Adrenal gland (tissue), 12 donors: ENCODE measurements around the gene COL16A1. TPM values are rescaled to one million over a fixed set of nuclear protein-coding genes. Genes with fewer than 3 reads are reported as not detected.
A peak's percentile ranks its signal among the peaks of the same experiment; 100 is the strongest.

Source experiments
- DNase-seq, 7 donors: peaks; one replicate each; pipeline ENCODE4 v3.0.0-alpha.2; 2019 to 2020
- H3K27ac ChIP-seq, 5 donors: fragments of 200-600 bp; sonication (generic) in 4 of 5; 1 replicate in 3 of 5; 2 replicates in 2 of 5; pipeline versions ENCODE4 v1.5.1 to v1.8.0; 2016 to 2020; ENCODE audit warnings: mild to moderate bottlenecking in 1 of 5
- H3K27me3 ChIP-seq: fragments of 200-600 bp; 2 replicates; pipeline ENCODE4 v1.8.0; 2021
- H3K36me3 ChIP-seq, 2 donors: fragments of 200-600 bp; replicated peaks in 1 of 2; 1 replicate in 1 of 2; 2 replicates in 1 of 2; pipeline versions ENCODE4 v1.5.1 to v1.8.0; 2018 to 2022
- H3K4me1 ChIP-seq, 2 donors: fragments of 200-600 bp; replicated peaks in 1 of 2; 1 replicate in 1 of 2; 2 replicates in 1 of 2; pipeline versions ENCODE4 v1.5.1 to v1.8.0; 2018 to 2021
- H3K4me3 ChIP-seq, 4 donors: fragments of 200-600 bp; sonication (generic) in 3 of 4; one replicate each; pipeline ENCODE4 v1.5.1; 2016 to 2018
- H3K9me3 ChIP-seq, 3 donors: fragments of 200-600 bp; sonication (generic) in 1 of 3; replicated peaks in 1 of 3; 1 replicate in 2 of 3; 2 replicates in 1 of 3; pipeline versions ENCODE4 v1.5.1 to v1.8.0; 2016 to 2021
- CTCF ChIP-seq, 6 experiments: fragments of 450-650 bp in 4 of 6; fragments of 200-600 bp in 2 of 6; sonication (generic) in 1 of 6; IDR thresholded peaks; 1 replicate in 5 of 6; 2 replicates in 1 of 6; pipeline versions ENCODE4 v1.5.1 to v1.8.0; 2016 to 2021; ENCODE audit warnings: antibody characterized with exemption in 6 of 6, mild to moderate bottlenecking in 2 of 6, moderate library complexity in 1 of 6
- POLR2A ChIP-seq, 2 donors: fragments of 450-650 bp; IDR thresholded peaks; one replicate each; pipeline ENCODE4 v1.6.1; 2017; ENCODE audit warnings: antibody characterized with exemption in 2 of 2, mild to moderate bottlenecking in 2 of 2, moderate library complexity in 1 of 2
- WGBS, 4 donors: extraction: QIAGEN DNeasy Blood & Tissue Kit in 2 of 4; methylation state at CpG; one replicate each; pipeline versions ENCODE4 v1.1.5 to v1.1.7; 2013 to 2017; 5-methylcytosine and 5-hydroxymethylcytosine counted together
- intact Hi-C, 2 donors: fragments of 100-400 bp; cut with DNase I; formaldehyde crosslinking; loops; one replicate each; pipeline versions ENCODE4 v1.14.1 to v1.15.0; 2022 to 2023
- polyA plus RNA-seq, 3 donors: library from polyadenylated mRNA; stranded (reverse); fragments of 200-250 nt in 2 of 3; fragments of 350-450 nt in 1 of 3; fragmentation: Illumina TruSeq in 1 of 3; extraction: RNeasy Lipid Tissue Mini Kit (QIAGEN cat#74804) in 1 of 3; gene quantifications; one replicate each; pipeline ENCODE4 v1.2.3, GENCODE V29; 2013 to 2014
- total RNA-seq, 9 donors: library from RNA; depleted of rRNA in 4 of 9; stranded (reverse); fragments of >200 nt in 4 of 9; fragments of 120-200 nt in 1 of 9; fragmentation: NEBNext Ultra II Directional in 1 of 9; extraction: Animal tissue kit (Norgen Biotek cat#: 25700) in 1 of 9; gene quantifications; one replicate each; pipeline versions ENCODE4 v1.1.0 to v1.2.4, GENCODE V29; 2013 to 2023
- donor health status: healthy with polysubstance abuse.
- donor health status: Bipolar disorder and iron deficiency.
- donor health status: DM: yes; HTN: yes; CAD: no.
- donor health status: DM: no; HTN: no; CAD: no.
- donor health status: DM: no; HTN: no; CAD: no.
- donor health status: DM: yes; HTN: yes; CAD: no.

Gene COL16A1
- total and polyA plus RNA-seq, 12 donors = 6.1 to 129 (median 26.9) TPM

GRCh38 chr1:31683997-31684396 lies 19.8 kb downstream of the COL16A1 start:
- peak in 4 of 6 experiments; percentile 12 to 43 (median 22) for TF ChIP-seq CTCF (IDR thresholded peaks at IDR 0.05)
- no peak for TF ChIP-seq POLR2A (IDR thresholded peaks at IDR 0.05)
- 57 to 81% (median 66%) methylated on average over 2 to 11 of the region's 11 CpGs for WGBS, 4 donors
- no peaks in the 10 kb centered on the region for H3K36me3 ChIP-seq

GRCh38 chr1:31681415-31681814 lies 22.4 kb downstream of the COL16A1 start:
- 78 to 90% (median 82%) methylated on average over 9 of the region's 9 CpGs for WGBS, 4 donors
- no peaks in the 10 kb centered on the region for H3K27me3 ChIP-seq
- no peaks in the 10 kb centered on the region for H3K36me3 ChIP-seq
- no peaks in the 10 kb centered on the region for H3K4me1 ChIP-seq
- intact Hi-C loops = no loop called here
- TF ChIP-seq CTCF (IDR thresholded peaks at IDR 0.05) = no peak
- no peak for TF ChIP-seq POLR2A (IDR thresholded peaks at IDR 0.05)
- no peak overlapping the region for H3K4me3 ChIP-seq
- H3K9me3 ChIP-seq = no peaks in the 10 kb centered on the region
- no peak for DNase-seq
- H3K27ac ChIP-seq = no peak overlapping the region

More at GRCh38 chr1:31683997-31684396, 19.8 kb downstream of the COL16A1 start:
- H3K27me3 ChIP-seq = no peaks in the 10 kb centered on the region
- peak in 1 of 7 donors; percentile 35 for DNase-seq
- H3K4me1 ChIP-seq = no peaks in the 10 kb centered on the region
- intact Hi-C loops = no loop called here
- no peaks in the 10 kb centered on the region for H3K9me3 ChIP-seq
- H3K27ac ChIP-seq = no peak overlapping the region
- no peak overlapping the region for H3K4me3 ChIP-seq

GRCh38 chr1:31679676-31680230 lies 24.1 kb downstream of the COL16A1 start:
- Histone ChIP-seq H3K4me3 (no peak overlapping the region), H3K27ac (no peak overlapping the region), H3K36me3 (no peaks in the 10 kb centered on the region), H3K4me1 (no peaks in the 10 kb centered on the region), H3K9me3 (no peaks in the 10 kb centered on the region), H3K27me3 (no peaks in the 10 kb centered on the region)
- intact Hi-C loops = no loop called here
- 76 to 87% (median 82%) methylated on average over 17 to 23 of the region's 23 CpGs for WGBS, 4 donors
- no peak for DNase-seq
- TF ChIP-seq POLR2A (IDR thresholded peaks at IDR 0.05) (no peak), CTCF (IDR thresholded peaks at IDR 0.05) (no peak)

GRCh38 chr1:31679091-31679490 lies 24.7 kb downstream of the COL16A1 start:
- 35 to 46% (median 43%) methylated on average over 2 of the region's 2 CpGs for WGBS, 4 donors
- Histone ChIP-seq H3K9me3 (no peaks in the 10 kb centered on the region), H3K4me3 (no peak overlapping the region), H3K27ac (no peak overlapping the region), H3K4me1 (no peaks in the 10 kb centered on the region), H3K36me3 (no peaks in the 10 kb centered on the region), H3K27me3 (no peaks in the 10 kb centered on the region)
- no peak for TF ChIP-seq POLR2A (IDR thresholded peaks at IDR 0.05)
- no peak for TF ChIP-seq CTCF (IDR thresholded peaks at IDR 0.05)
- DNase-seq = no peak
- intact Hi-C loops = no loop called here
